HG03280 (cell line): ENCODE measurements around the gene MOSMO.
"Not testable (repeated sequence)": the region's sequence is repeated elsewhere in the genome, so short reads cannot be mapped to it uniquely, and the experiment has no call there.

ENCODE experiments used
- ATAC-seq: cut with Tn5 transposase; IDR thresholded peaks from one replicate; pipeline ENCODE4 v1.9.1; 2021; ENCODE audit warnings: mild to moderate bottlenecking, moderate library complexity; ENCODE audit not compliant: unreplicated experiment

Gene MOSMO

GRCh38 chr16:22091721-22092120 lies 83.8 kb downstream of the MOSMO start:
- no peak for ATAC-seq

- no peak for ATAC-seq
These were observed 84.4 kb downstream of the MOSMO start, which contains the start of gene VWA3A for GRCh38 chr16:22092143-22092933. Gene VWA3A (plus strand): TSS chr16:22092541. CDS start chr16:22092638, 97 bp downstream.

- ATAC-seq = no peak
These were observed 85.4 kb downstream of the MOSMO start for GRCh38 chr16:22093331-22093730.

DNA sequence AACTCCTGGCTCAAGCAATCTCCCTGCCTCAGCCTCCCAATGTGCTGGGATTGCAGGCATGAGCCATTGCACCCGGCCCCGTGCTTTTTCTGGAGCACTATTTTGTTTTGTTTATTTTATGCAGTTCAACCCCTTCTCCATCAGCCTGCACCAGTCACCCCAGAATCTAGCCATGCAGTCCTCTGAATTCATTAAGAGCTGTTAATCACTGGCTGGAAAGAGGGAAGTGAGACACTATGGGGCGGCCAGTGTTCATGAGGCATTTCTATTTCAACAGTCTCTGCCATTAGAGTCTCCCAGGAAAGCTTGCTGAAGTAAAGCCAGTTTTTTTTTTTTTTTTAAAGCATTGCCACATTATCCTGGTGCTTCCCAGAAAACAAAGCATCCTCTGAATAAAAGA lies 86.1 kb downstream of the MOSMO start:
- ATAC-seq = no peak

GRCh38 chr16:22098405-22099255 lies 90.7 kb downstream of the MOSMO start:
- ATAC-seq = no peak

GRCh38 chr16:22099256-22099975 lies 91.5 kb downstream of the MOSMO start:
- ATAC-seq = no peak

GRCh38 chr16:22103441-22103840 lies 95.5 kb downstream of the MOSMO start:
- ATAC-seq = no peak

DNA sequence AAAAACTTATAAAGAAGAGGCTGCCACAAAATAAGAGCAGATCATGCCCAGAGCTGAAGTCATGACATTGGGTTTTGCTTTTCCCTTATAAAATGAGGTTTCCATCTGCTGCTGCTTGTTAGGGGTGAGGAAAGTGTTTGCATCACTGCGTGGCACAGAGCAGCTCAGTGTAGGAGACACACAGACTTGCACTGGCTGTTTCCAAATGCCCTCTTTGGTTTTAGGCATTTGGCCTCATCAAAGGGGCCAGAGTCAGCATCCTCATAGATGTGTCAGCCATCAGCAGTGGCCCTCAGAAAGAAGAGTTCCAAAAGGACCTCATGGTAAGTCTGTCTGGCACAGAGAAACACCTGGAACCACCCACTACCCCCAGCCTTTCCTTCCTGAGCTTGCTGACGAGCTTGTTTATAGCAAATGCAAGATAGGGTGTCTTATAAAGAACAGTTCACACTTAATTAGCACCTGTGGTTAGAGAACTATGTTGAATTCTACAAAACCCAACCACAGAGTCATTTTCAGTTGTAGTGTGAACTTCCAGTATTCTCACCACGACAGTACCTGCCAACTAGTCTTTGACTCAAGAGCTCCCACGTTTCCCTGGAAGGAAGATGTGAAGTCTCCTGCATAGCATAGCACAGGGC lies 101.5 kb downstream of the MOSMO start:
- ATAC-seq = no peak

DNA sequence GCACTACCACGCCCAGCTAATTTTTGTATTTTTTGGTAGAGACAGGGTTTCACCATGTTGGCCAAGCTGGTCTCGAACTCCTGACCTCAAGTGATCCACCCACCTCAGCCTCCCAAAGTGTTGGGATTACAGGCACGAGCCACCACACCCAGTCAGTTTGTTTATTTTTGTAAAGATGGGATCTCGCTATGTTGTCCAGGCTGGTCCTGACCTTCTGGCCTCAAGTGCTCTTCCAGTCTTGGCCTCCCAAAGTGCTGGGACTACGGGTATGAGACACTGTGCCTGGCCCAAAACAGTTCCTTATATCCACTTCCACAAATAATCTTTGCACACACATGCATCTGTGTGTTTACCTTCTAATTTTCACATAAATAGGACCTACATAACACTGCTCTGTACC lies 103.7 kb downstream of the MOSMO start:
- not testable (repeated sequence) for ATAC-seq

- no peak for ATAC-seq
These were observed 108.3 kb downstream of the MOSMO start for GRCh38 chr16:22116095-22116700.

GRCh38 chr16:22117609-22118008 lies 109.7 kb downstream of the MOSMO start:
- ATAC-seq = no peak

DNA sequence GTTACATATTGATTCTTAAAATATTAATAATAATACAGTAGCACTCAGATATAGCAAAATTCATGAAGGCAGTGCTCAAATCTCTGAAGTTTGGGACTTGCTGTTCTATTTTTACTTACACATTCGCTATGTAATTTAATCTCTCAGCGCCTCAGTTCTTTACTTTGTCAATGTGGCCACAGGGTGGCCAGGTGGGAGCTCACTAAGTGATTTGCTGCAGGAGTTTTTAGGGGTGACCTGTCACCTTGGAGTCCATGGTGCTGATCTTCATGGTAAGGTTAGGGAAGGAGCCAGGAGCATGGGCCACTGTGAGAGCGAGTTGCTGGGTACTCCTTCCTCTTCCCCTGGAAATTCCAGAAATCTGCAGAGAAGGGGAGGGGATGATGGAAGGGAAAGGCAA lies 112.5 kb downstream of the MOSMO start:
- ATAC-seq = no peak

- ATAC-seq = no peak
These were observed 114.3 kb downstream of the MOSMO start for GRCh38 chr16:22122239-22122638.

DNA sequence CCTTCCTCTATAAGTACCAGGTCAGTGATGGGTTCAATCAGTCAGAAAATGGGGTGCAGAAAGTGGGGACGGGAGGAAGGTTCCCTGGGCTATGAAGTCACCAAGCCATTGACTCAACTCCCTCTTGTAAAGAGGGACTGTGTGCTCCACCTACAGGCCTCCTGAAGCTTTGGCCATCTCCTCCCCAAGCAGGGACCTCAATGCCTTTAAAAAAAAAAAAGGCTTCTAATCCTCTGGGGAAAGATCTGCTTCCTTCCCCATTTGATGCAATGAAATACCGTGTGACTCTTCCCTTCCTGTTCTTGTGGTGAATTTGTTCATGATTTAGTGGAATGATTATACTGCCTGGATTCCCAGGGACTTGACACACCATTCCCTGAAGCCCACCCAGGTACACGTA lies 115.2 kb downstream of the MOSMO start:
- no peak for ATAC-seq

DNA sequence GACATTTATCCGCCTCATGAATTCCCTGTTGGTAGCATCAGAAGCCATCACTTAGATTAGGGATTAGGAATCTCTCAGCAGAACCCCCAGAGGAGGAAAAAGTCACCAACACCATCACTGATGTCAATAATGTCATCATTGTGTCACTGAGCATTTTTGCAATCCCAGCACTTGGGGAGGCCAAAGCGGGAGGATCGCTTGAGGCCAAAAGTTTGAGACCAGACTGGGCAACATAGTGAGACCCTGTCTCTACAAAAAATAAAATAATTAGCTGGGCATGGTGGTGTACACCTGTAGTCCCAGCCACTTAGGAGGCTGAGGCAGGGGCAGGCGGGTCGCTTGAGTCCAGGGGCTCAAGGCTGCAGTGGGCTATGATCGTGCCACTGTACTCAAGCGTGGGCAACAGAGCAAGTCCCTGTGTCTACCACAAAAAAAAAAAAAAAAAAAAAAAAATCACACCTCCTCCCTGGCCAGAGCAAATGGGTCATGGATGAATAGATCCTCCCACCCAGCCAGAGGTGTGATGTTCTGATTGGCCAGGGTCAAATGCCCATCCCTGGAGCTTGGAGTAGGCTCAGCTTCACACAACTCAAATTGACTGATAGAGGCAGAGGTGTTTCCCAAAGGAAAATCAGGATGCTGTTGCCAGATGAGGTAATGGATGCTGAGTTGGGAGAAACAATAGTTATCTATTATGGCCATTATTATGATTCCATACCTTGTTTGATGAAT lies 116.0 kb downstream of the MOSMO start:
- ATAC-seq = no peak

DNA sequence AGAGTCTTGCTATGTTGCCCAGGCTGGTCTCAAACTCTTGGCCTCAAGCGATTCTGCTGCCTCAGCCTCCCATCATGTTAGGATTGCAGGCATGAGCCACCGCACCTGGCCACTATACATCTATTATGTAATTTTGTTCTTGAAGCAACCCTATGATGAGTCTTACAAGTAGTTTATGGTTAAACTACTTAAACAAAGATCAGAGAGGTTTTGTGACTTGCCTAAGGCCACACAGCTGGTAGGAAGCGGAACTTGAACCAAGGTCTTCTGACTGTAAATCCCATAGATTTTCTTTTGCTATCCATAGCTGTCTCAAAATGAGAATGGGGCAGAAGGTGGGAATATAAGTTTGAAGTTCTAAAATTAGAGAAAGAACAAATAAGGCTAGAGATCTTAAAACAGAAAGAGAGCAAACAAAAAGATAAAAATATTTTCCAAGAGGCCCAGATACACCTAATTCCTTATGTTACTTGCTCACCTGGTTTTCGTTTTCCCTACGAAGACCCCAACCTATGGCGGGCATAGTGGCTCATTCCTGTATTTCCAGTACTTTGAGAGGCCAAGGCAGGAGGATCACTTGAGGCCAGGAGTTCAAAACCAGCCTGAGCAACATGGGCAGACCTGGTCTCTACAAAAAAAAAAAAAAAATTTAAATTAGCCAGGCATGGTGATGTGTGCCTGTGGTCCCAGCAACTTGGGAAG lies 116.8 kb downstream of the MOSMO start:
- no peak for ATAC-seq

- ATAC-seq = no peak
These were observed 118.2 kb downstream of the MOSMO start for GRCh38 chr16:22126037-22126558.

DNA sequence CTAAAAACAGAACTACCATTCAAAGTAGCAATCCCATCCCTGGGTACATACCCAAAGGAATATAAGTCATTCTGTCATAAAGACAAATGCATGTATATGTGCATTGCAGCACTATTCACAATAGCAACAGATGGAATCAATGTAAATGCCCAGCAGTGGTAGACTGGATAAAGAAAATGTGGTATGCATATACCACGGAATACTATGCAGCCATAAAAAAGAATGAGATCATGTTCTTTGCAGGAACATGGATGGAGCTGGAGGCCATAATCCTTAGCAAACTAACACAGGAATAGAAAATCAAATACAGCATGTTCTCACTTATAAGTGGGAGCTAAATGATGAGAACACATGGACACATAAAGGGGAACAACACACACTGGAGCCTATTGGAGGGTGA lies 120.6 kb downstream of the MOSMO start:
- not testable (repeated sequence) for ATAC-seq

GRCh38 chr16:22130528-22130927 lies 122.6 kb downstream of the MOSMO start:
- ATAC-seq = no peak
